Fibroblast of lung (primary cell): Measurements from ENCODE around the gene COL11A2.

Experiments used
- EZH2 ChIP-seq: IDR thresholded peaks from 2 replicates; pipeline ENCODE4 v1.5.1; 2012; ENCODE audit warnings: low read length, control low read depth, mild to moderate bottlenecking; ENCODE audit errors: missing control alignments
- TF ChIP-seq, protein P1 (sequence below), 2 donors: IDR thresholded peaks in 1 of 2; conservative IDR thresholded peaks in 1 of 2; 1 replicate in 1 of 2; 2 replicates in 1 of 2; pipeline ENCODE4 v1.5.1; 2011 to 2012; ENCODE audit warnings: low read length in 2 of 2, control low read depth in 1 of 2, inconsistent platforms in 1 of 2, low read depth in 1 of 2, mild to moderate bottlenecking in 1 of 2

DNA sequence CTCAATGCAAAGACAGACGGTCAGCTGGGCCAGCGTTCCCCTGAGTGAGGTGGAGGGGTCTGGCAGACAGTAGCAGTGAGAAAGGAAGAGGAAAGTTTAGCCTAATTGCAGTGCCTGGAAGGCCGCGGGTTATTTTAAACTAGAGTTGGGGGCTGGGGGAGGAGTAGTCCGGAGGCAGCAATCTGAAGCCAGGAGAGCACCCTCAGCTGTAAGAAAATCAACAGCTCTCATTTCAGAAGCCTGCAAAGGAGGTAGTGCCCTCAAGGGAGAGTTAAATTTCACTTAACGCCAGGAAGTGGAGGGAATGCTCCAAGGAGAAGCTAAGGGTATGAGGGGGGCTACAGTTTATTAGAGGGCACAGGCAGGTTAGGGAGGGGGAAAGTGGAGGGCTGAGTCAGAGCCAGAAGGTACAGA lies 43.0 kb upstream of the COL11A2 start:
- TF ChIP-seq, protein P1, sequence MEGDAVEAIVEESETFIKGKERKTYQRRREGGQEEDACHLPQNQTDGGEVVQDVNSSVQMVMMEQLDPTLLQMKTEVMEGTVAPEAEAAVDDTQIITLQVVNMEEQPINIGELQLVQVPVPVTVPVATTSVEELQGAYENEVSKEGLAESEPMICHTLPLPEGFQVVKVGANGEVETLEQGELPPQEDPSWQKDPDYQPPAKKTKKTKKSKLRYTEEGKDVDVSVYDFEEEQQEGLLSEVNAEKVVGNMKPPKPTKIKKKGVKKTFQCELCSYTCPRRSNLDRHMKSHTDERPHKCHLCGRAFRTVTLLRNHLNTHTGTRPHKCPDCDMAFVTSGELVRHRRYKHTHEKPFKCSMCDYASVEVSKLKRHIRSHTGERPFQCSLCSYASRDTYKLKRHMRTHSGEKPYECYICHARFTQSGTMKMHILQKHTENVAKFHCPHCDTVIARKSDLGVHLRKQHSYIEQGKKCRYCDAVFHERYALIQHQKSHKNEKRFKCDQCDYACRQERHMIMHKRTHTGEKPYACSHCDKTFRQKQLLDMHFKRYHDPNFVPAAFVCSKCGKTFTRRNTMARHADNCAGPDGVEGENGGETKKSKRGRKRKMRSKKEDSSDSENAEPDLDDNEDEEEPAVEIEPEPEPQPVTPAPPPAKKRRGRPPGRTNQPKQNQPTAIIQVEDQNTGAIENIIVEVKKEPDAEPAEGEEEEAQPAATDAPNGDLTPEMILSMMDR (conservative IDR thresholded peaks at IDR 0.05 in 1 of 2, IDR thresholded peaks at IDR 0.05 in 1 of 2; ENCODE audit: low read depth in 1 of 2, low read length in 2 of 2) = no peak
- TF ChIP-seq EZH2 = no peak
